WTC11 (cell line): ENCODE data around the gene IVL. TPM values are rescaled to one million over a fixed set of nuclear protein-coding genes. Genes with fewer than 3 reads are reported as not detected.

ENCODE experiments used
- ATAC-seq: fragments of 200-7000 bp; cut with Tn5 transposase; 2 replicates; pipeline ENCODE4 v1.10.0; 2021; ENCODE audit warnings: mild to moderate bottlenecking, moderate library complexity
- CTCF ChIA-PET: fragments of 300-600 bp; sonication (Branson Sonifier 250); formaldehyde crosslinking; loops from one replicate; lab custom pipeline; 2021; ENCODE audit warnings: antibody characterized with exemption; lab: Charles Lee
- POLR2A ChIA-PET: fragments of 350-600 bp; sonication (Branson Sonifier 250); formaldehyde crosslinking; loops from one replicate; lab custom pipeline; 2021; ENCODE audit warnings: antibody characterized with exemption; lab: Charles Lee
- DNase-seq: peaks from one replicate; pipeline ENCODE4 v3.0.0; 2021; ENCODE audit warnings: low spot score
- H3K27ac Mint-ChIP-seq: 2 replicates; pipeline ENCODE4 v1.8.0; 2021; ENCODE audit warnings: mixed read lengths
- H3K27me3 Mint-ChIP-seq: 2 replicates; pipeline ENCODE4 v1.8.0; 2021; ENCODE audit warnings: low read depth, mild to moderate bottlenecking, moderate library complexity, mixed read lengths
- H3K36me3 Mint-ChIP-seq: 2 replicates; pipeline ENCODE4 v1.8.0; 2021; ENCODE audit warnings: mixed read lengths
- H3K4me1 Mint-ChIP-seq: 2 replicates; pipeline ENCODE4 v1.8.0; 2022; ENCODE audit warnings: mixed read lengths
- H3K4me3 Mint-ChIP-seq: 2 replicates; pipeline ENCODE4 v1.8.0; 2021; ENCODE audit warnings: mild to moderate bottlenecking, moderate library complexity, mixed read lengths
- H3K9me3 Mint-ChIP-seq: 2 replicates; pipeline ENCODE4 v1.8.0; 2021; ENCODE audit warnings: mixed read lengths
- CREM ChIP-seq: sonication (generic); formaldehyde crosslinking; IDR thresholded peaks from 2 replicates; pipeline ENCODE4 v1.8.1; 2022; ENCODE audit warnings: mild to moderate bottlenecking, missing genetic modification reagents, moderate library complexity
- EMX1 ChIP-seq: fragments of 250-450 bp; sonication (Bioruptor Pico); IDR thresholded peaks from 2 replicates; pipeline ENCODE4 v1.8.0; 2021; ENCODE audit warnings: mild to moderate bottlenecking
- GRHL2 ChIP-seq: fragments of 250-450 bp; sonication (Bioruptor Pico); IDR thresholded peaks from 2 replicates; pipeline ENCODE4 v1.8.0; 2022; ENCODE audit warnings: mild to moderate bottlenecking, moderate library complexity; ENCODE audit not compliant: insufficient replicate concordance, severe bottlenecking
- KAT7 ChIP-seq: sonication (generic); formaldehyde crosslinking; IDR thresholded peaks from 2 replicates; pipeline ENCODE4 v1.8.1; 2023; ENCODE audit warnings: missing genetic modification reagents, mild to moderate bottlenecking, borderline replicate concordance
- MXD4 ChIP-seq: fragments of 250-450 bp; sonication (Bioruptor Pico); IDR thresholded peaks from 2 replicates; pipeline ENCODE4 v1.8.0; 2021; ENCODE audit warnings: mild to moderate bottlenecking, moderate library complexity, borderline replicate concordance
- NFE2L1 ChIP-seq: sonication (generic); formaldehyde crosslinking; IDR thresholded peaks from 2 replicates; pipeline ENCODE4 v1.8.1; 2023; ENCODE audit warnings: missing genetic modification reagents
- OVOL2 ChIP-seq: fragments of 250-450 bp; sonication (Bioruptor Pico); IDR thresholded peaks from 2 replicates; pipeline ENCODE4 v1.9.0; 2021; ENCODE audit warnings: mild to moderate bottlenecking, borderline replicate concordance
- SMAD3 ChIP-seq: sonication (generic); formaldehyde crosslinking; IDR thresholded peaks from 2 replicates; pipeline ENCODE4 v1.8.0; 2022; ENCODE audit warnings: missing genetic modification reagents, mild to moderate bottlenecking, borderline replicate concordance
- ZNF219 ChIP-seq: sonication (generic); formaldehyde crosslinking; IDR thresholded peaks from 2 replicates; pipeline ENCODE4 v1.8.0; 2023; ENCODE audit warnings: missing genetic modification reagents, mild to moderate bottlenecking, borderline replicate concordance
- ZNF232 ChIP-seq: sonication (generic); formaldehyde crosslinking; IDR thresholded peaks from 2 replicates; pipeline ENCODE4 v1.8.0; 2022; ENCODE audit warnings: mild to moderate bottlenecking, missing genetic modification reagents
- ZNF416 ChIP-seq: fragments of 250-450 bp; sonication (Bioruptor Pico); IDR thresholded peaks from 2 replicates; pipeline ENCODE4 v1.9.0; 2021; ENCODE audit warnings: mild to moderate bottlenecking, inconsistent platforms
- total RNA-seq: library from RNA; stranded (reverse); gene quantifications from 3 replicates; pipeline ENCODE4 v1.2.3, GENCODE V29; 2021
- TF ChIP-seq, protein P1 (sequence below): fragments of 250-450 bp; sonication (Bioruptor Pico); IDR thresholded peaks from 2 replicates; pipeline ENCODE4 v1.9.0; 2021; ENCODE audit warnings: mild to moderate bottlenecking
- TF ChIP-seq, protein P2 (sequence below): sonication (generic); formaldehyde crosslinking; IDR thresholded peaks from 2 replicates; pipeline ENCODE4 v1.8.1; 2022; ENCODE audit warnings: mild to moderate bottlenecking, missing genetic modification reagents, moderate library complexity, borderline replicate concordance
- TF ChIP-seq, protein P3 (sequence below): sonication (generic); formaldehyde crosslinking; IDR thresholded peaks from 2 replicates; pipeline ENCODE4 v1.8.1; 2022; ENCODE audit warnings: missing genetic modification reagents, borderline replicate concordance
- TF ChIP-seq, protein P4 (sequence below): sonication (generic); formaldehyde crosslinking; IDR thresholded peaks from 2 replicates; pipeline ENCODE4 v1.8.1; 2023; ENCODE audit warnings: mild to moderate bottlenecking, missing genetic modification reagents, moderate library complexity
- TF ChIP-seq, protein P5 (sequence below): sonication (generic); formaldehyde crosslinking; IDR thresholded peaks from 2 replicates; pipeline ENCODE4 v1.8.0; 2023; ENCODE audit warnings: missing genetic modification reagents, mild to moderate bottlenecking, borderline replicate concordance
- TF ChIP-seq, protein P6 (sequence below): sonication (generic); formaldehyde crosslinking; IDR thresholded peaks from 2 replicates; pipeline ENCODE4 v1.8.1; 2022; ENCODE audit warnings: low read depth, mild to moderate bottlenecking, moderate library complexity, missing genetic modification reagents, borderline replicate concordance
- TF ChIP-seq, protein P7 (sequence below): fragments of 250-450 bp; sonication (Bioruptor Pico); IDR thresholded peaks from 2 replicates; pipeline ENCODE4 v1.9.0; 2021; ENCODE audit warnings: moderate library complexity, mild to moderate bottlenecking, inconsistent platforms, borderline replicate concordance
- TF ChIP-seq, protein P8 (sequence below): fragments of 250-450 bp; sonication (Bioruptor Pico); conservative IDR thresholded peaks from 2 replicates; pipeline ENCODE4 v1.9.0; 2021; ENCODE audit warnings: mild to moderate bottlenecking

Gene IVL
- total RNA-seq, 1 experiment from 2014 or later: not detected

DNA sequence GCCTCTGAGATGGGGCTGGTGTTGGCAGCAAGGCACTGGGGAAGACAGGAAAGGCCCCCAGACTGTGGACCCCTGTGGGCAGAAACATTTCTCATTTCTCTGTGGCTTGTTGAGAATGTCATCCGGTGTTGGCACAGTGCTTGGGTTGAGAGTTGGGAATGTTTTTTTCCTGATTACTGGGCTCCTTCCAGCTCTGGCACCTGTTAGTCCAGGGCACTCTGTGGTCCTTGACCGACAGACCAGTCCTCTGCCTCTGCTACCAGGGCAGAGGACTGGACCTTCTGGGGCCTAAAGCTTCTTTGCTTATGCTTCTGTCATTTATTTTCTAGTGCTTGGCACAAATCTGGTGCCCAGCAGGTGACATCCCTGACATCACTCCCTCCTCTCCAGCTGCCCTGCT, 33.8 kb downstream of the IVL start (continued):
- TF ChIP-seq, protein P1, sequence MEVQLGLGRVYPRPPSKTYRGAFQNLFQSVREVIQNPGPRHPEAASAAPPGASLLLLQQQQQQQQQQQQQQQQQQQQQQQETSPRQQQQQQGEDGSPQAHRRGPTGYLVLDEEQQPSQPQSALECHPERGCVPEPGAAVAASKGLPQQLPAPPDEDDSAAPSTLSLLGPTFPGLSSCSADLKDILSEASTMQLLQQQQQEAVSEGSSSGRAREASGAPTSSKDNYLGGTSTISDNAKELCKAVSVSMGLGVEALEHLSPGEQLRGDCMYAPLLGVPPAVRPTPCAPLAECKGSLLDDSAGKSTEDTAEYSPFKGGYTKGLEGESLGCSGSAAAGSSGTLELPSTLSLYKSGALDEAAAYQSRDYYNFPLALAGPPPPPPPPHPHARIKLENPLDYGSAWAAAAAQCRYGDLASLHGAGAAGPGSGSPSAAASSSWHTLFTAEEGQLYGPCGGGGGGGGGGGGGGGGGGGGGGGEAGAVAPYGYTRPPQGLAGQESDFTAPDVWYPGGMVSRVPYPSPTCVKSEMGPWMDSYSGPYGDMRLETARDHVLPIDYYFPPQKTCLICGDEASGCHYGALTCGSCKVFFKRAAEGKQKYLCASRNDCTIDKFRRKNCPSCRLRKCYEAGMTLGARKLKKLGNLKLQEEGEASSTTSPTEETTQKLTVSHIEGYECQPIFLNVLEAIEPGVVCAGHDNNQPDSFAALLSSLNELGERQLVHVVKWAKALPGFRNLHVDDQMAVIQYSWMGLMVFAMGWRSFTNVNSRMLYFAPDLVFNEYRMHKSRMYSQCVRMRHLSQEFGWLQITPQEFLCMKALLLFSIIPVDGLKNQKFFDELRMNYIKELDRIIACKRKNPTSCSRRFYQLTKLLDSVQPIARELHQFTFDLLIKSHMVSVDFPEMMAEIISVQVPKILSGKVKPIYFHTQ (CRISPR knock-in tag): no peak
- TF ChIP-seq, protein P2, sequence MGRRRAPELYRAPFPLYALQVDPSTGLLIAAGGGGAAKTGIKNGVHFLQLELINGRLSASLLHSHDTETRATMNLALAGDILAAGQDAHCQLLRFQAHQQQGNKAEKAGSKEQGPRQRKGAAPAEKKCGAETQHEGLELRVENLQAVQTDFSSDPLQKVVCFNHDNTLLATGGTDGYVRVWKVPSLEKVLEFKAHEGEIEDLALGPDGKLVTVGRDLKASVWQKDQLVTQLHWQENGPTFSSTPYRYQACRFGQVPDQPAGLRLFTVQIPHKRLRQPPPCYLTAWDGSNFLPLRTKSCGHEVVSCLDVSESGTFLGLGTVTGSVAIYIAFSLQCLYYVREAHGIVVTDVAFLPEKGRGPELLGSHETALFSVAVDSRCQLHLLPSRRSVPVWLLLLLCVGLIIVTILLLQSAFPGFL (CRISPR knock-in tag): no peak
- TF ChIP-seq, all 79 proteins: peak for 0

DNA sequence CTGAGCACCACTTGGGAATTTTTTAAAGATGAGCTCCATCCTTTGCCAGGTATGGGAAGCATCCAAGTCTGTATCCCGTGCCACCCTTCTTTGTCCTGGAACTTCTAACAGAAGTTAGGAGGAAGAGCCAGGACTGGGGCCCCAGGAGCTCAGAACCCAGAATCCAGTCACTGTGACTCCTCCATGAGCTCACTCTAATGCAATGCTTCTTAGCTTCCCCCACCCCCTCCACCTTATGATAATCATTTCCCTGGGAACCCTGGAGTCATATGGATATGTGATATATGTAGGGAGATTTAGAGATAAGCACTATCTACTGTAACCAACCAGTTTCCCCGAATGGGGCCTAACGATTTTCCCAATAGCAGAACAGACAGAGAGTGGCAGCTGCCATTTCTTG, 37.9 kb downstream of the IVL start:
- TF ChIP-seq, protein P3, sequence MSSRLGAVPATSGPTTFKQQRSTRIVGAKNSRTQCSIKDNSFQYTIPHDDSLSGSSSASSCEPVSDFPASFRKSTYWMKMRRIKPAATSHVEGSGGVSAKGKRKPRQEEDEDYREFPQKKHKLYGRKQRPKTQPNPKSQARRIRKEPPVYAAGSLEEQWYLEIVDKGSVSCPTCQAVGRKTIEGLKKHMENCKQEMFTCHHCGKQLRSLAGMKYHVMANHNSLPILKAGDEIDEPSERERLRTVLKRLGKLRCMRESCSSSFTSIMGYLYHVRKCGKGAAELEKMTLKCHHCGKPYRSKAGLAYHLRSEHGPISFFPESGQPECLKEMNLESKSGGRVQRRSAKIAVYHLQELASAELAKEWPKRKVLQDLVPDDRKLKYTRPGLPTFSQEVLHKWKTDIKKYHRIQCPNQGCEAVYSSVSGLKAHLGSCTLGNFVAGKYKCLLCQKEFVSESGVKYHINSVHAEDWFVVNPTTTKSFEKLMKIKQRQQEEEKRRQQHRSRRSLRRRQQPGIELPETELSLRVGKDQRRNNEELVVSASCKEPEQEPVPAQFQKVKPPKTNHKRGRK (CRISPR knock-in tag): no peak
- TF ChIP-seq CREM (CRISPR knock-in tag): no peak
- TF ChIP-seq, protein P4, sequence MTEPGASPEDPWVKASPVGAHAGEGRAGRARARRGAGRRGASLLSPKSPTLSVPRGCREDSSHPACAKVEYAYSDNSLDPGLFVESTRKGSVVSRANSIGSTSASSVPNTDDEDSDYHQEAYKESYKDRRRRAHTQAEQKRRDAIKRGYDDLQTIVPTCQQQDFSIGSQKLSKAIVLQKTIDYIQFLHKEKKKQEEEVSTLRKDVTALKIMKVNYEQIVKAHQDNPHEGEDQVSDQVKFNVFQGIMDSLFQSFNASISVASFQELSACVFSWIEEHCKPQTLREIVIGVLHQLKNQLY (CRISPR knock-in tag): no peak
- no peak for TF ChIP-seq OVOL2 (CRISPR knock-in tag)
- no peak for TF ChIP-seq GRHL2 (CRISPR knock-in tag)
- TF ChIP-seq ZNF219 (CRISPR knock-in tag): no peak
- TF ChIP-seq, protein P5, sequence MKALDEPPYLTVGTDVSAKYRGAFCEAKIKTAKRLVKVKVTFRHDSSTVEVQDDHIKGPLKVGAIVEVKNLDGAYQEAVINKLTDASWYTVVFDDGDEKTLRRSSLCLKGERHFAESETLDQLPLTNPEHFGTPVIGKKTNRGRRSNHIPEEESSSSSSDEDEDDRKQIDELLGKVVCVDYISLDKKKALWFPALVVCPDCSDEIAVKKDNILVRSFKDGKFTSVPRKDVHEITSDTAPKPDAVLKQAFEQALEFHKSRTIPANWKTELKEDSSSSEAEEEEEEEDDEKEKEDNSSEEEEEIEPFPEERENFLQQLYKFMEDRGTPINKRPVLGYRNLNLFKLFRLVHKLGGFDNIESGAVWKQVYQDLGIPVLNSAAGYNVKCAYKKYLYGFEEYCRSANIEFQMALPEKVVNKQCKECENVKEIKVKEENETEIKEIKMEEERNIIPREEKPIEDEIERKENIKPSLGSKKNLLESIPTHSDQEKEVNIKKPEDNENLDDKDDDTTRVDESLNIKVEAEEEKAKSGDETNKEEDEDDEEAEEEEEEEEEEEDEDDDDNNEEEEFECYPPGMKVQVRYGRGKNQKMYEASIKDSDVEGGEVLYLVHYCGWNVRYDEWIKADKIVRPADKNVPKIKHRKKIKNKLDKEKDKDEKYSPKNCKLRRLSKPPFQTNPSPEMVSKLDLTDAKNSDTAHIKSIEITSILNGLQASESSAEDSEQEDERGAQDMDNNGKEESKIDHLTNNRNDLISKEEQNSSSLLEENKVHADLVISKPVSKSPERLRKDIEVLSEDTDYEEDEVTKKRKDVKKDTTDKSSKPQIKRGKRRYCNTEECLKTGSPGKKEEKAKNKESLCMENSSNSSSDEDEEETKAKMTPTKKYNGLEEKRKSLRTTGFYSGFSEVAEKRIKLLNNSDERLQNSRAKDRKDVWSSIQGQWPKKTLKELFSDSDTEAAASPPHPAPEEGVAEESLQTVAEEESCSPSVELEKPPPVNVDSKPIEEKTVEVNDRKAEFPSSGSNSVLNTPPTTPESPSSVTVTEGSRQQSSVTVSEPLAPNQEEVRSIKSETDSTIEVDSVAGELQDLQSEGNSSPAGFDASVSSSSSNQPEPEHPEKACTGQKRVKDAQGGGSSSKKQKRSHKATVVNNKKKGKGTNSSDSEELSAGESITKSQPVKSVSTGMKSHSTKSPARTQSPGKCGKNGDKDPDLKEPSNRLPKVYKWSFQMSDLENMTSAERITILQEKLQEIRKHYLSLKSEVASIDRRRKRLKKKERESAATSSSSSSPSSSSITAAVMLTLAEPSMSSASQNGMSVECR: no peak
- no peak for TF ChIP-seq KAT7 (CRISPR knock-in tag)
- TF ChIP-seq, protein P6, sequence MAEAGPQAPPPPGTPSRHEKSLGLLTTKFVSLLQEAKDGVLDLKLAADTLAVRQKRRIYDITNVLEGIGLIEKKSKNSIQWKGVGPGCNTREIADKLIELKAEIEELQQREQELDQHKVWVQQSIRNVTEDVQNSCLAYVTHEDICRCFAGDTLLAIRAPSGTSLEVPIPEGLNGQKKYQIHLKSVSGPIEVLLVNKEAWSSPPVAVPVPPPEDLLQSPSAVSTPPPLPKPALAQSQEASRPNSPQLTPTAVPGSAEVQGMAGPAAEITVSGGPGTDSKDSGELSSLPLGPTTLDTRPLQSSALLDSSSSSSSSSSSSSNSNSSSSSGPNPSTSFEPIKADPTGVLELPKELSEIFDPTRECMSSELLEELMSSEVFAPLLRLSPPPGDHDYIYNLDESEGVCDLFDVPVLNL (CRISPR knock-in tag): no peak
- TF ChIP-seq ZNF416 (CRISPR knock-in tag): no peak
- TF ChIP-seq, protein P7, sequence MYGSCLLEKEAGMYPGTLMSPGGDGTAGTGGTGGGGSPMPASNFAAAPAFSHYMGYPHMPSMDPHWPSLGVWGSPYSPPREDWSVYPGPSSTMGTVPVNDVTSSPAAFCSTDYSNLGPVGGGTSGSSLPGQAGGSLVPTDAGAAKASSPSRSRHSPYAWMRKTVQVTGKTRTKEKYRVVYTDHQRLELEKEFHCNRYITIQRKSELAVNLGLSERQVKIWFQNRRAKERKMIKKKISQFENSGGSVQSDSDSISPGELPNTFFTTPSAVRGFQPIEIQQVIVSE (CRISPR knock-in tag): no peak
- no peak for TF ChIP-seq SMAD3
- TF ChIP-seq, protein P8, sequence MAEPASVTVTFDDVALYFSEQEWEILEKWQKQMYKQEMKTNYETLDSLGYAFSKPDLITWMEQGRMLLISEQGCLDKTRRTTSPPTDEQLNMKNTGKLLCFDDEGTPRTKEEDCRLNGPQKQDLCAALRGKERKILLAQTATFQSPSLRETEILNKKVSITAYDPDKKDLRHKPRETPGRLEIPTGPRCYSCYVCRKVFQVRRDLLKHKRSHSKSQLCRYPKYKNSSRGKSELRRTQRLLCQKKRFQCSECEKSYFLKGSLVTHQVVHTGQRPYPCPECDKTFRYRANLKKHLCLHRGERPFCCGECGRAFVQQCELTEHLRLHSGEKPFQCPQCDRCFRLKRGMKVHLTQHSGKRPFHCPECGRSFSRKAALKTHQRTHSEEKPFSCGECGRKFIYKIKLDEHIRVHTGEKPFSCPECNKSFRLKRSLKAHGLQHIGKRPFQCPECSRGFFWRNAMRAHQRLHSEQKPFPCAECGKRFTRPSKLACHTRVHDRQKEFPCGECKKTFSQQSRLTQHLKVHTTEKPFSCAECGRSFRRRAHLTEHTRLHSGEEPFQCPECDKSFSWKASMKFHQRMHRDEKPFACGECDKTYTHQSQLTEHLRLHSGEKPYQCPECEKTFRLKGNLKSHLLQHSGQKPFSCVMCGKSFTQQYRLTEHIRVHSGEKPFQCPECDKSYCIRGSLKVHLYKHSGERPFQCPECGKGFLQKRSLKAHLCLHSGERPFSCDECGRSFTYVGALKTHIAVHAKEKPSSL (CRISPR knock-in tag): no peak
- no peak for TF ChIP-seq EMX1 (CRISPR knock-in tag)
- no peak for TF ChIP-seq ZNF232 (CRISPR knock-in tag)
- no peak for TF ChIP-seq MXD4 (CRISPR knock-in tag)
- no peak for TF ChIP-seq NFE2L1
- H3K27me3 Mint-ChIP-seq: peaks cover 4% of the 10 kb centered on the region; the same call in 1 of the 2 replicates
- H3K4me1 Mint-ChIP-seq: no peaks in the 10 kb centered on the region
- ChIA-PET CTCF (interaction anchor here (0.9 to 1.2 kb wide), 3 partner anchors 28 to 247 kb away, joined by 3 to 4 read pairs (median 4); partner anchors contain the start of gene SMCP), POLR2A (no interaction called here)
- no peak for DNase-seq
- no peak for ATAC-seq
- no peaks in the 10 kb centered on the region for H3K36me3 Mint-ChIP-seq
- no peak overlapping the region for H3K4me3 Mint-ChIP-seq
- peaks cover 1% of the 10 kb centered on the region for H3K9me3 Mint-ChIP-seq
- no peak overlapping the region for H3K27ac Mint-ChIP-seq
